K562 (cell line): ENCODE results near the gene EGF. TPM values are rescaled to one million over a fixed set of nuclear protein-coding genes. Genes with fewer than 3 reads are reported as not detected.

Experiments used
- ATAC-seq: fragments of 200-7000 bp; cut with Tn5 transposase; 3 replicates; pipeline ENCODE4 v1.9.1; 2020; ENCODE audit warnings: moderate library complexity
- BruUV-seq: library from RNA; stranded (reverse); fragments of 400-500 nt; replicated peaks from 2 replicates; lab custom pipeline; 2021; lab: Mats Ljungman, UMichigan
- CTCF ChIA-PET: fragments of 300-600 bp; formaldehyde crosslinking; extraction: SDS; loops from one replicate; lab custom pipeline; 2021; ENCODE audit warnings: low intra/inter-chr PET ratio; lab: Yijun Ruan, JAX
- POLR2A ChIA-PET: fragments of 300-600, 350-650 bp; sonication (Branson Sonifier 250); formaldehyde crosslinking; extraction: SDS; loops from one replicate; lab custom pipeline; 2021; ENCODE audit warnings: antibody characterized with exemption, inconsistent platforms; lab: Yijun Ruan, JAX
- DNase-seq, 4 experiments: peaks; one replicate each; pipeline versions ENCODE4 v3.0.0 to v3.0.0-alpha.2; 2011 to 2018; ENCODE audit warnings: low spot score in 3 of 4, mixed read lengths in 3 of 4; ENCODE audit errors: extremely low read depth in 1 of 4
- FAIRE-seq: peaks from 2 replicates; lab custom pipeline; 2011; peaks lifted over from hg19 to GRCh38; lab: Jason Lieb, UNC
- H2AFZ ChIP-seq: 2 replicates; pipeline ENCODE4 v1.6.0; 2011; ENCODE audit warnings: low read depth, low read length, control low read depth, inconsistent platforms
- H3K27ac ChIP-seq: fragments of 200-600 bp; 3 replicates; pipeline ENCODE4 v1.8.0; 2011; ENCODE audit warnings: low read depth, mild to moderate bottlenecking, control low read depth, inconsistent platforms, low read length, moderate library complexity, mixed read lengths; ENCODE audit errors: extremely low read depth
- H3K27me3 ChIP-seq, 2 experiments: fragments of 300-600 bp in 1 of 2; 2 replicates in 1 of 2; 3 replicates in 1 of 2; pipeline versions ENCODE4 v1.6.0 to v1.8.0; 2011; ENCODE audit warnings: inconsistent platforms in 2 of 2, low read length in 2 of 2, mild to moderate bottlenecking in 1 of 2, mixed read lengths in 1 of 2, moderate library complexity in 1 of 2; ENCODE audit not compliant: control insufficient read depth in 2 of 2, insufficient read depth in 2 of 2
- H3K36me3 ChIP-seq: fragments of 300-600 bp; 3 replicates; pipeline ENCODE4 v1.8.0; 2011; ENCODE audit warnings: mild to moderate bottlenecking, low read length, inconsistent platforms; ENCODE audit not compliant: control insufficient read depth, insufficient read depth
- H3K4me1 ChIP-seq, 2 experiments: fragments of 200-600 bp in 1 of 2; replicated peaks in 1 of 2; 2 replicates in 1 of 2; 3 replicates in 1 of 2; pipeline versions ENCODE4 v1.5.1 to v1.8.0; 2011; ENCODE audit warnings: inconsistent platforms in 2 of 2, low read length in 2 of 2, mild to moderate bottlenecking in 1 of 2, mixed read lengths in 1 of 2, moderate library complexity in 1 of 2; ENCODE audit not compliant: control insufficient read depth in 2 of 2, insufficient read depth in 2 of 2
- H3K4me2 ChIP-seq: 2 replicates; pipeline ENCODE4 v1.6.1; 2011; ENCODE audit warnings: low read length, control low read depth, inconsistent platforms, mixed read lengths; ENCODE audit not compliant: insufficient read depth
- H3K4me3 ChIP-seq: fragments of 200-600 bp; sonication (generic), shearing (Covaris generic); 2 replicates; pipeline ENCODE4 v1.5.1; 2016; ENCODE audit warnings: control low read depth, inconsistent platforms
- H3K79me2 ChIP-seq: fragments of 200-600 bp; 3 replicates; pipeline ENCODE4 v1.8.0; 2011; ENCODE audit warnings: low read length, inconsistent platforms; ENCODE audit not compliant: control insufficient read depth, insufficient read depth
- H3K9ac ChIP-seq, 2 experiments: 2 replicates each; pipeline versions ENCODE4 v1.6.0 to v1.6.1; 2011; ENCODE audit warnings: low read depth in 2 of 2, low read length in 2 of 2, control low read depth in 1 of 2, inconsistent platforms in 1 of 2, mild to moderate bottlenecking in 1 of 2, mixed read lengths in 1 of 2; ENCODE audit not compliant: insufficient read depth in 1 of 2
- H3K9me1 ChIP-seq: one replicate; pipeline ENCODE4 v1.6.0; 2011; ENCODE audit warnings: inconsistent platforms, mild to moderate bottlenecking, low read length, moderate library complexity; ENCODE audit not compliant: control insufficient read depth, insufficient read depth
- H3K9me3 ChIP-seq: replicated peaks from 2 replicates; pipeline ENCODE4 v1.5.1; 2011; ENCODE audit warnings: low read depth, low read length, inconsistent platforms; ENCODE audit not compliant: control insufficient read depth, insufficient read depth
- H4K20me1 ChIP-seq: replicated peaks from 2 replicates; pipeline ENCODE4 v1.6.1; 2011; ENCODE audit warnings: low read length, inconsistent platforms, mixed read lengths; ENCODE audit not compliant: control insufficient read depth, insufficient read depth
- CHD2 ChIP-seq: IDR thresholded peaks from 2 replicates; pipeline ENCODE4 v1.6.1; 2011; ENCODE audit warnings: low read depth, low read length
- E2F5 ChIP-seq: sonication (generic); formaldehyde crosslinking; IDR thresholded peaks from 2 replicates; pipeline ENCODE4 v1.8.0; 2022; ENCODE audit warnings: mild to moderate bottlenecking, missing genetic modification reagents
- EP400 ChIP-seq: fragments of 450-650 bp; IDR thresholded peaks from 2 replicates; pipeline ENCODE4 v1.6.1; 2017; ENCODE audit warnings: antibody characterized with exemption, mild to moderate bottlenecking, moderate library complexity
- HINFP ChIP-seq: fragments of 450-650 bp; conservative IDR thresholded peaks from 2 replicates; pipeline ENCODE4 v1.6.1; 2016; ENCODE audit warnings: missing genetic modification characterization, low read depth, mild to moderate bottlenecking, control low read depth, missing compliant biosample characterization
- NR1H2 ChIP-seq: sonication (generic); formaldehyde crosslinking; IDR thresholded peaks from 2 replicates; pipeline ENCODE4 v1.4.0; 2020; ENCODE audit warnings: mild to moderate bottlenecking, missing genetic modification reagents
- SAFB ChIP-seq: fragments of 200-400 bp; formaldehyde crosslinking; IDR thresholded peaks from 2 replicates; pipeline ENCODE4 v1.6.1; 2017; ENCODE audit warnings: low read depth, low read length, borderline replicate concordance
- SRSF9 ChIP-seq: fragments of 200-400 bp; formaldehyde crosslinking; IDR thresholded peaks from 2 replicates; pipeline ENCODE4 v1.6.1; 2017; ENCODE audit warnings: low read depth, low read length, borderline replicate concordance
- U2AF2 ChIP-seq: fragments of 200-400 bp; formaldehyde crosslinking; optimal IDR thresholded peaks from 2 replicates; pipeline ENCODE3; 2017; ENCODE audit warnings: low read depth, mild to moderate bottlenecking, low read length
- ZMIZ1 ChIP-seq, 2 experiments: fragments of 150-350 bp in 1 of 2; IDR thresholded peaks; 2 replicates each; pipeline ENCODE4 v1.6.1; 2012 to 2016; ENCODE audit warnings: low read depth in 2 of 2, low read length in 2 of 2, mild to moderate bottlenecking in 1 of 2, moderate library complexity in 1 of 2
- ZNF764 ChIP-seq: fragments of 250-450 bp; sonication (Bioruptor Pico); IDR thresholded peaks from 2 replicates; pipeline ENCODE4 v1.4.0; 2020; ENCODE audit warnings: low read depth, mild to moderate bottlenecking, moderate library complexity
- in situ Hi-C: fragments of 300-500 bp; cut with MboI; formaldehyde crosslinking; loops from 4 replicates; pipeline ENCODE4 v1.15.0; 2018; ENCODE audit warnings: inconsistent platforms, mixed read lengths
- intact Hi-C: fragments of 100-400 bp; cut with micrococcal nuclease; formaldehyde crosslinking; loops from 2 replicates; pipeline ENCODE4 v1.14.2; 2022
- polyA plus RNA-seq, 8 experiments: library from polyadenylated mRNA; depleted of rRNA in 4 of 8; stranded (reverse) in 5 of 8; unstranded in 3 of 8; fragments of >200 nt; fragmentation: Nextera tagmentation in 2 of 8; fragmentation: Illumina TruSeq in 1 of 8; extraction: Ambion mirVana in 2 of 8; extraction: Trizol in 1 of 8; gene quantifications; 2 replicates each; pipeline versions ENCODE4 v1.2.1 to v1.2.3, GENCODE V29; 2011 to 2014; ENCODE audit warnings: inconsistent platforms in 1 of 8, missing spikeins in 1 of 8
- total RNA-seq, 7 experiments: library from RNA; depleted of rRNA in 6 of 7; stranded (reverse); fragments of >200 nt in 6 of 7; fragmentation: Illumina TruSeq in 2 of 7; extraction: Trizol in 2 of 7; gene quantifications; 2 replicates each; pipeline versions ENCODE4 v1.2.1 to v1.2.3, GENCODE V29; 2011 to 2021; ENCODE audit warnings: low replicate concordance in 1 of 7

EGF gene
- total and polyA plus RNA-seq, 9 of the 15 experiments (the other 6 are each of a cell fraction or from before 2014, with no cell fraction given): 0.32 to 3.1 (median 1.3) TPM

GRCh38 chr4:109930464-109930863 is 17.8 kb downstream of the EGF start:
- ATAC-seq (no peak), FAIRE-seq (no peak), DNase-seq (no peak)
- ChIA-PET CTCF (no interaction called here), POLR2A (interaction anchor here (0.7 kb wide), 2 partner anchors 17 to 44 kb away, joined by 3 to 6 read pairs; partner anchors contain the start of gene EGF)
- BruUV-seq: no TSS peak
- H3K4me2 ChIP-seq: no peak overlapping the region
- H4K20me1 ChIP-seq: no peaks in the 10 kb centered on the region
- no peak overlapping the region for H3K4me3 ChIP-seq
- H3K9me1 ChIP-seq: no peaks in the 10 kb centered on the region
- no peak overlapping the region for H3K27ac ChIP-seq
- intact Hi-C loops (no loop called here), in situ Hi-C loops (no loop called here)
- H3K9ac ChIP-seq: no peak overlapping the region
- no peaks in the 10 kb centered on the region for H3K4me1 ChIP-seq
- no peaks in the 10 kb centered on the region for H3K9me3 ChIP-seq
- H3K27me3 ChIP-seq: no peaks in the 10 kb centered on the region
- H3K36me3 ChIP-seq: no peaks in the 10 kb centered on the region
- H3K79me2 ChIP-seq: no peaks in the 10 kb centered on the region
- H2AFZ ChIP-seq: no peak overlapping the region
- TF ChIP-seq SAFB: no peak
- no peak for TF ChIP-seq EP400
- TF ChIP-seq U2AF2: no peak
- no peak for TF ChIP-seq NR1H2 (CRISPR knock-in tag)
- no peak for TF ChIP-seq ZMIZ1 (IDR thresholded peaks at IDR 0.05; ENCODE audit: low read depth in 2 of 2, low read length in 2 of 2)
- no peak for TF ChIP-seq CHD2
- no peak for TF ChIP-seq SRSF9
- TF ChIP-seq ZNF764: no peak
- no peak for TF ChIP-seq E2F5 (CRISPR knock-in tag)
- no peak for TF ChIP-seq HINFP
